SW480 (cell line): ENCODE results near the gene ALG14.
"Not testable (repeated sequence)": the region's sequence is repeated elsewhere in the genome, so short reads cannot be mapped to it uniquely, and the experiment has no call there.

Experiments
- DNase-seq: peaks from one replicate; pipeline ENCODE4 v3.0.0-alpha.2; 2016; ENCODE audit warnings: low spot score

The ALG14 gene

DNA sequence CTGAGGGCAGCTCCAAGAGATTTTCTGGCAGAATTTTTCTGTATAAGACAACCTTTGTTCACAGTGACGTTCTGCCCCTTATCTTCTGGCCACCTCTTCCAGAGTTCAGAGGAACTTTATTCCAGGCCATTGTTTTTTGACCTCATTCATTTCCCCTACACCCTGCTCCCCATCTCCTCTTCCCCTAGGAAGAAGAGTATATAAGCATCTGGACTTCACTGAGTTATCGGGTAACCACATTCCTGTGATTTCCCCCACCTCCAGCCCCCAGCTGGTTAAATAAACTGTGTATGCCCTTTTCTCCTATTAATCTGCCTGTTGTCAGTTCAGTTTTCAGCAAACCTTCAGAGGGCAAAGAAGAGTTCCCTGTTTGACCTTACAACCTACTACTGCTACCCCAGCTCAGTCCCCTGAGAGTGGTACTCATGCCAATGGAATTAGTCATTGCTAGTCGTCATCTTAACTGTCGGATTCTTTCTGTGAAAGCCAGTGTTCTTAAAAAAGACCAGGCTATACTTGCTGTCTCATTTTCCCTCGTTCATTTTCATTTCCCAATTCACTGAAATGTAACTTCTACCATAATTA lies 14.3 kb upstream of the ALG14 start:
- peak; percentile 71 for DNase-seq

DNA sequence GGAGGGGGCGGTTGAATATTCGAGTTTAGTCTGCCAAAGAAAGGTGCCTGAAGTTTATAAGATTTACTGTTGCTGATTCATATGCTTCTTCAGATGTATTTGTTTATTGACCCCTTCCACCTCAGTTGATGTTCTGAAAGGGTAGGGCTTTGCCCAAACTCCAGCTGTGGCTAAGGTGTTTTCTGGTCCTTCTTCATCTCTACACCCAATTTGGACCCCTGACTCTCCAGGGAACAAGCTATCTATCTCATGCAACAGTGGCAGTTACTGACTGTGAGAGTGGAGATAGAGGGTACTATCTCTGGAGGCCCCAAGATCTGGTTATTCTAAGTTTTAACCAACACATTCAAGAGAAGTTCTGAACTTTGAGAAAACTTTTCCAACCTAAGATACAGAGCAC lies 12.6 kb upstream of the ALG14 start:
- DNase-seq, result no peak

DNA sequence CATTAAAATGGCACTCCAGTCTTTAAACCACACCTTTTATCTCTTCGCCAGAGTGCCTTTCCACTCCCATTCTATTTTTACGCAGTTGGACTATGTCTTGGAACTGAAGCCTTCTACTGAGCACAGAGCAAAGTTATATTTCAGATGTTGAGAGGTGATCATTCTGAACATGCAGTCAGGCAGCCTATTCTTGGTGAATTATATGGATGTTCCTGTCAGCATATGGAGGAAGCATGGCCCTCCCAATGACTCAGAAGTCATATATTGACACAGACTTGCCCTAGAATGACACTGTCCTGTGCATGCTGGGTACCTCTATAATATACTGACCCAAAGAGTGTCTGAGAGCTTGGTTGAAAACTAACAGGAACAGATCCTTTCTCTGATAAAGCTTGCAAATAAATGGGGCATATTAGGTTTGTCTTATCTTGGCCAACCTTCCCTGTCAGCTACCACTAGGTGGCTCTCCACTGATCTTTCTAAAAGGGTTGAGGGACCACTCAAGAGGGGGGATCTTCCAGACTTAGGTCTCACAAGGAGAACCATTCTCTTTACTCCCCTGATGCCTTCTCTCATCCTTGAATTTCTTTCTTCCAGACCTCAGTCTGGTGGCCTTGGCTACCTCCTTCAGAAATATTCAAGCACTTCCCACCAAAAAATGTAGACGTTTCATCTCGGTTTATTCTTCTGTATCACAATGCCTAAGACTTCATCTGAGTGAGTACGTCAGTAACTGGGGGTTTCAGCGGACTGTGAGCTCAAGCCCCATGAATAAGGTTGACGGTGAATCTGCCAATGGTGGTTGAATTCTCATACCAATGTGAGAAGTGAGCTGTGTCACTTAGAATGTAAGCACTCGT lies 11.8 kb upstream of the ALG14 start:
- peak; percentile 26 for DNase-seq

DNA sequence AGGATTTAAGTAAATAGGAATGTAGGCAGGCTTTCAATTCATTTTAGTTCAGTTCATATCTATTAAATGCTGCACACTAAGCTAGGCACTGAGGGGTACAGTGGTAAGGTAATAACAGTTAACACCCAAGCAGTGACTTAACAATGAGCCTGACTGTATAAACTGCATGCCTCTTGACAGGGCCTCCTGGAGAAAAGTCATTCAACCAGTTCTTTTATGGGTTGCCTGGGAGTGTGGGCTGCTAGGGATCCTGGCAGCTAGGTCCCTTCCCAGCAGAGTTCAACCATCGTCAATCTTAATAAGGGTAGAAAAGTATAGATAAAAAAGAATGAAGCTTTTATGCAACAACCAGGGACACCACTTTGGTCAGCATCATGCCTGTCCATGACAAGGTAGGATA lies 8.1 kb upstream of the ALG14 start:
- DNase-seq, result no peak

DNA sequence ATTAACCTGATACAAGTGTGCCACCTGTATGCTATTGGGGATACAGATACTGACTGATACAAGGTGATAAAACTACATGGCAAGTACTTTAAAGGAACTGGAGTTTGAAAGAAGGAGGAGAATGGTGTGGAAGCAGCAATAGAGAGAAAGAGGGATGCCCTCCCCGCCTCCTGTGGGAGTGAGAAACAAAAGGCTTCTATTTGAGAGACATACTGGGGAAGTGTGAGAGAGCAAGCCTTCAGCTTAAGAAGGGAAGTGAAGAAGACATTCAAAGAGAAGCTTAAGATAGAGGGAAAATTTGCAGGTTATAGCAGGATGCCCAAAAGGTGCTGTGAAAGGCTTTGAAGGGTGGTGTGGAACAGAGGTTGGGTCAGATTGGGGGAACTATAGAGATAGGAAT lies 7.7 kb upstream of the ALG14 start:
- DNase-seq, result no peak

DNA sequence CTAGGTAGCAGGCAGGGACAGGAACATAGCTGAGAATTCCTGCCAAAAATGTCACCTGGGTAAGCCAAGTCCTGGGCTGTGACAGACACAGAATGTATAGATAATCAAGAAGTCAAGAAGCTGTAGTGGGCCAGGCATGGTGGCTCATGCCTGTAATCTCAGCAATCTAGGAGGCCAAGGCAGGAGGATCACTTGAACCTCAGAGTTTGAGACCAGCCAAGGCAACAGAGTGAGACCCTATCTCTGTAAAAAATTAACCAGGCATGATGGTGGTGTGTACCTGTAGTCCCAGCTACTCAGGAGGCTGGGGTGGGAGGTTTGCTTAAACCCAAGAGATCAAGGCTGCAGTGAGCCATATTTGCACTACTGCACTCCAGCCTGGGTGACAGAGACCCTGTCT lies 3.3 kb upstream of the ALG14 start:
- DNase-seq, result no peak

DNA sequence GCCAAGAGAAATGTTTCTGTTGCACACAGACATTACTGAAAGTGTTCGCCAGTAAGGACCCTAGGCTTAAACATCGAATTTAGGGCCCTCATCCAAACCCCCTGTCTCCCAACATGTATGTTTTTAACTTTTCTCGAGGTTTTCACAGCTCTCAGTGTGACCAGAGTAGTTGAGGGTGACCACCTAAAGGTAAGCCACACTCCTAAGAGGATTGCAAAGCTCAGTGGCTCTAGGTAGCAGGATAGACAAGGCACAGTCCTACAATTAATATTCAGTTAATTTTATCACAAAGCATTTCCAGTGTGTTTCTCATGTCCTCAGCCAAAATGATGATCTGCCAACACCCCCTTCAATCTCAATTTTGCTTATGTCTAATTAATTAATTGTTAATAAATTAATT lies 695 bp upstream of the ALG14 start:
- no peak for DNase-seq

DNA sequence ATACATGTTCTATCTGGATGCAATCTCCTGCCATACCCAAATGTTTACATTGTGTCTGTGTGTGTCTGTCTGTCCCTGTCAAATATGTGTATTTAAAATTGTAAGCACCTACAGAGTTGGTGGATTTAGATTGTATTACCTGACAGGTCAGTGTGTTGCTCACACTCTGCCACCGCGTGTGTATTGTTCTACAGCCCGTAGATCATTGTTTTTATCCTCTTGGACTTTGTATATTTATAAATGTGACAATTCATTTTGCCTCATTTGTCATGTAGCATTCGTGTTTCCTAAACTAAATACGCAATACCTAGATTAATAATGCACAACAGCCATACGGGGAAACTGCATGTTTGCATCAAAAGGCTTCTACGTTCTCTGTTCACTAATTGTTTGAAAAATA lies 634 bp downstream of the ALG14 start:
- DNase-seq, result no peak

DNA sequence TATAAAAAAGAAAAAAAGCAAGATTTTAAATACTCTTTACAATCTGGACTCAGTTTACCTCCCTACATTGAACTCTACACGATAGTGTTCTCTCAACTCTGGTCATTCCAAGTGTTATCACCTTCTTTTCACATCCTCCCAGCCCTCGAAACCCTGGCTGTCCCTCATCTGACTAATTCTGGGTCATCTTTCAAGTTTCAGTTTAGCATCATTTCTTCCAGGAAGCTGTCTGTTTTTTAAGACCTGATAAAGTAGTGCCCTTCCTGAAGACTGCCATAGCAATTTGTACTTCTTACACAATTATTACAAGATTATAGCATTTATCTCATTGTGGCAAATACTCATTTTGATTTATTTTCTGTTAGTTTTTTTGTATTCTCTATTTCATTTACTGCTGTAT lies 1.2 kb downstream of the ALG14 start:
- no peak for DNase-seq

DNA sequence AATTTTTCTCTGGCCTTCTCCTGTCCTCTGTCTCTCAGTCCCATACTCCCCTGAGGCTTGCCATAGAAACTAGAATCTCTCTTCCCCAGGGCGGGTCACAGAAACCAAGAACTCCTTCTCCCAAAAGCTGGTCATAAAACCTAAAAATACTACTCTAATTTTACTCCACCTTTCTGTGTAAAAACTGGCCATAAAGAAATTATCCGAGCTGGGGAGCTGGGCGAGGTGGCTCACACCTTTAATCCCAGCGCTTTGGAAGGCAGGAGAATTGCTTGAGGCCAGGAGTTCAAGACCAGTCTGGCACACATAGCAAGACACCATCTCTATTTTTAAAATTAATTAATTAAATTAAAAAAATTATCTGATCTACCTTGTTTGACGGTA lies 3.0 kb downstream of the ALG14 start:
- no peak for DNase-seq

DNA sequence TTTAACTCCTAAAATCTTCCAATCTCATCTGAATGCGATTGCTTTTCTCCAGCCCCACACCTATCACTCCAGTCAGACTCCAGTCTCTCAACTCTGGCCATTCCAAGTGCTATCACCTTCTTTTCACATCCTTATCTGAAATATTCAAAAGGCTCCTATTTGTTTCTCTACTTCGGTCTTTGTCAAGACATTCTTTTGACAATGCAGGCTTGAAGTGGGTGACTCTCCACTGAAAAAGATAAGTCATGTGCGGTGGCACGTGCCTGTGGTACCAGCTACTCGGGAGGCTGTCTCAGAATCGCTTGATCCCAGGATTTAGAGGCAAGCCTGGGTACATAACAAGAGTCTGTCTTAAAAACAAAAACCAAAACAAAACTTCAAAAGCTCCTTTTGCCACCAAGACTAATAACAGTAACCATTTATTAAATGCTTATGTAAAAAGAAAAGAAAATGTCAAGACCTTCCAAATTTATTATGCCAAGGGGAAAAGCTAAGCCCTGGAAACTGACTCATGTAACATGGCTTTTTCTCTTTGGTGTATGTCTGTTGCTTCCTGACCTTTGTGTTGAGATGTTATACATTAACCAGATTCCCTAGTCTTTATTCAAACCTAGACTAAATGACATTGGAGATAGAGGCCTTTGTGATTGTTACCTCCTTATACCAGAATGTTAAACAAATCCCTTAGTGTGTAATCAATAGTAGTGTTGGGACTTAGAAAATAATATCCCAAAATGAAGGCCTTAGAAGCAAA lies 3.6 kb downstream of the ALG14 start:
- DNase-seq, result peak; percentile 56

DNA sequence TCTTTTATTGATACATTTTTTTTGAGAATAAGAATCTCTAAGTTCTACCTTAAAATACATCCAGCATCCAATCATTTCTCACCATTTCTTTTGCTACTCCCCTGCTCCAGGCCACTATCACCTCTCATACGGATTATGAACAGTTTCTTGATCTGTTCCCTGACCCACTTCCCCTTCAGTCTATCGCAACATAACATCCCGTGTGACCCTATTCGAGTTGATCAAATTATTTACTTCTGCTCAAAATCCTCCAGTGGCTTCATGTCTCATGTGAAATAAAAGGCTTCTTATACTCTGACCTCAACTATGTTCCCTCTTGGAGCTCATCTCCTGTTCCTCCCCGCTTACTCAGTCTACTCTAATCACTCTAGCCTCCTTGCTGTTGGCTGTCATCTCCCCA lies 5.2 kb downstream of the ALG14 start:
- no peak for DNase-seq

DNA sequence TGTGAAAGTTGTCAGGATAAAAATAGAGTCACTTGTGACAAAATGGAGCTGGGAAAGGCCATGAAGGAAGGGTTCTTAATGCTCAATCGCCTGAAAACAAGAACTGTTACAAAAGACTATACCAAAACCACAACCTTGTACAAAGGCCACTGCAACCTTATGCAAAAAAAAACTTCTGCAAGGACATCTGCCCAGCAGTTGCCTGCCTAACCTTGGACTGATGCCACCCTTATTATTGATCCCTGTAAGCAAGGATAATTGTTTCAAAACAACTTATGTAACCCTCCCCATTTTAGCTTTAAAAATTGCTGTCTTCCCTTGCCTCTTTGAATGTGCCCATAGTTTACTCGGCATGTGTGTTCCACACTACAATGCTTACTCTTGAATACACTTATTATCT lies 5.7 kb downstream of the ALG14 start:
- no peak for DNase-seq

DNA sequence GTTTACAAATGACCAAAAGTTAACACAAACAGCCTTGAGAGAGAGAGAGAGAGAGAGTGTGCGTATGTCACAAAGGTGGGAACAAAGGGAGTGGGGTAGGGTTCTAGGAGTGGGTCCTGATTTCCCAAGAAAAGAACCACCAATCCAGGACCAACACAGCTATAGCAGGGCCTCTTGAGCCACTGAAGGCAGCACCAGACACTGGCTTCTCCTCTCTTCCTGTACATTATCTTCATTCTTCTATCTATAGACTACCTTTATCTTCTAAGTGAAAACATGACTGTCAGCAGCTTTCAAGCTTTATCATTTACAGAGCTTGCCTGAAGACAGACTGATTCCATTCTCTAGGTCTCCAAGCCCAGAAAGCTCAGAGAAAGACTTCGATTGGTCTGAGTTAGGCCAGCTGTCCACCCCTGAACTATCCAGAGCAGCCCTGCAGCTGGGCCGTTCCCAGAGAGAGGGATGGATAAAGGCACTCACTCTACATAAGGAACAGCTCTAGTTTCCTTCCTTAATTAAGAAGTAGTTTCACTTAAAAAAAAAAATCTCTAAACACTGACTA lies 11.2 kb downstream of the ALG14 start:
- DNase-seq, result no peak

DNA sequence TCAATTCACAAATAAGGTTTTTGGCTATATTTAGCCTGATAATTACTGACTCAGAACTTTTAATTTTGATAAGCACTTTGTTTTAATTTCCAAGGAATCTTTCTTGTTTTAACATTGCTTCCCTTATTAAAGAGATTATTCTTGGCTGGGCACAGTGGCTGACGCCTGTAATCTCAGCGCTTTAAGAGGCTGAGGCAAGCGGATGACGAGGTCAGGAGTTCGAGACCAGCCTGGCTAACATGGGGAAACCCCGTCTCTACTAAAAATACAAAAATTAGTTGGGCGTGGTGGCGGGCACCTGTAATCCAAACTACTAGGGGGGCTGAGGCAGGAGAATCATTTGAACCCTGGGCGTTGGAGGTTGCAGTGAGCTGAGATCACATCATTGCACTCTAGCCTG lies 13.8 kb downstream of the ALG14 start:
- DNase-seq, result no peak

DNA sequence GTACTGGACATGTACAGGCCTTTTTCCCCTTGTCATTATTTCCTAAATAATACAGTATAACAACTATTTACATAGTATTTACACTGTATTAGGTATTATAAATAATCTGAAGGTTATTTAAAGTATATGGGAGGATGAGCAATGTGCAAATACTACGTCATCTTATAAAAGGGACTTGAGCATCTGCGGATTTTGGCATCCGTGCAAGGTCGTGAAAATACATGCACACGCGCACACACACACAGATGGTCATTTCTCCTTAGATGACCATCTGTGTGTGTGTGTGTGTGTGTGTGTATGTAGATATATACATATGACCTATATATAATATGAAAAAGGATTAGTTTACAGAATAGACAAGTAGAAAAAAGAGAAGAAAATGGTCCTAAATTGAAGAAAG lies 15.4 kb downstream of the ALG14 start:
- no peak for DNase-seq

DNA sequence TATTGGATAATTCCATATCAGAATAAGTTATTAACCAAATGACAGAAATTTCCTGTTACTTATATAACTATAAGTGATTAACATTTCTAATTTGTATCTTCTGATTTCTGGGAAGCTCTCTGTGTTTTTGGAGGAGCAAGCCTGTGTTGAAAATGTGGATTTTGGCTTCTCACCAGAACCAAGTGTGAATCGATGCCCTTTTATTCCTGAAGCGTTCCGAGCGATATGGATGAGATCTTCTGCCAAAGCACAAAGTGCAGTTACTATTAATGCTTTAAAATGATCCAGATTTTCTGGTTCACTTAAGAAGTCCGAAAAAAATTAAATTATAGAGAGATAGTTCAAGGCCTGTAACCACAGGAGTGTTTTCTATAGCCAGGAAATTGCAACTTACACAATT lies 22.8 kb downstream of the ALG14 start:
- no peak for DNase-seq

DNA sequence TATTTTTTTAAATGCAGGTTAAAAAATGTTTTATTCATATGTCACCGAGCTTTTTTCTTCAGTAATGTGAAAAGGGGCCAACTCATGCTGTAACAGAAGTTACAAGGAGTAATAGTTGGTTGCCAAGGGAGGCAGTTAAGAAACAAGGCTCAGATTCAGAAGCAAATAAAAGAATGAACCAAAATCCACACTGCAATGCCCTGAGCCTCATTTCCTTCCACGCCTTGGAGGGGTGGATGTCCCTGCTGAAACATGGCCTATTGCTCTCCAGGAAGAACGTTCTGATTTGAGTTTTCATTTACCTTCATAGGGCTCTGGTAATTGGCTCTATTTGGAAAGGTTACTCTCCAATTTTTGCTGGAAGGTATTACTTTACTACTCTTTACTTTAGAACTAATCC lies 24.4 kb downstream of the ALG14 start:
- DNase-seq, result no peak

DNA sequence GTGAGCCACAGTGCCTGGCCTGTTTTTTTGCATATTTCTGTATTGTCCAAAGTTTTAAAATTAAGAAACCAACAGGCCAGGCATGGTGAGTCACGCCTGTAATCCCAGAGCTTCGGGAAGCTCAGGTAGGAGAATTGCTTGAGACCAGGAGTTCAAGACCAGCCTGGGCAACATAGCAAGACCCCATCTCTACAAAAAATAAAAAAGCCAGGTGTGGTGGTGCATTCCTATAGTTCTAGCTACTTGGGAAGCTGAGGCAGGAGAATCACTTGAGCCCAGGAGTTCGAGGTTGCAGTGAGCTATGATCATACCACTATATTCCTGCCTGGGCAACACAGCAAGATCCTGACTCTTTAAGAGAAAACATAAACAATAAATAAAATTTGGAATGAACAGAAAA lies 25.1 kb downstream of the ALG14 start:
- not testable (repeated sequence) for DNase-seq

DNA sequence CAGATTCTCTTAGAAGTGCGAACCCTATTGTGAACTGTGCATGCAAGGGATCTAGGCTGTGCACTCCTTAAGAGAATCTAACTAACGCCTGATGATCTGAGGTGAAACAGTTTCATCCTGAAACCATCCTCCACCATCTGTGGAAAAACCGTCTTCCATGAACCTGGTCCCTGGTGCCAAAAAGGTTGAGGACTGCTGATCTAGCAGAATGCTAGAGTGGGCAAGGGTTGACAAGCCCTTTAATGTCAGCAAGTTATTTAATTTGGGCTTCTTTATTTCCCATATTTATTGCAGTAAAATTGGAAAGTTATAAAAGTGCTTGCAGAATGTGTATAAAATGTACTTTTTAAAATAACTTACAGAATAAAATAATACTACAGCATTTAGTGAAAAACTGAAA lies 26.4 kb downstream of the ALG14 start:
- DNase-seq, result no peak

DNA sequence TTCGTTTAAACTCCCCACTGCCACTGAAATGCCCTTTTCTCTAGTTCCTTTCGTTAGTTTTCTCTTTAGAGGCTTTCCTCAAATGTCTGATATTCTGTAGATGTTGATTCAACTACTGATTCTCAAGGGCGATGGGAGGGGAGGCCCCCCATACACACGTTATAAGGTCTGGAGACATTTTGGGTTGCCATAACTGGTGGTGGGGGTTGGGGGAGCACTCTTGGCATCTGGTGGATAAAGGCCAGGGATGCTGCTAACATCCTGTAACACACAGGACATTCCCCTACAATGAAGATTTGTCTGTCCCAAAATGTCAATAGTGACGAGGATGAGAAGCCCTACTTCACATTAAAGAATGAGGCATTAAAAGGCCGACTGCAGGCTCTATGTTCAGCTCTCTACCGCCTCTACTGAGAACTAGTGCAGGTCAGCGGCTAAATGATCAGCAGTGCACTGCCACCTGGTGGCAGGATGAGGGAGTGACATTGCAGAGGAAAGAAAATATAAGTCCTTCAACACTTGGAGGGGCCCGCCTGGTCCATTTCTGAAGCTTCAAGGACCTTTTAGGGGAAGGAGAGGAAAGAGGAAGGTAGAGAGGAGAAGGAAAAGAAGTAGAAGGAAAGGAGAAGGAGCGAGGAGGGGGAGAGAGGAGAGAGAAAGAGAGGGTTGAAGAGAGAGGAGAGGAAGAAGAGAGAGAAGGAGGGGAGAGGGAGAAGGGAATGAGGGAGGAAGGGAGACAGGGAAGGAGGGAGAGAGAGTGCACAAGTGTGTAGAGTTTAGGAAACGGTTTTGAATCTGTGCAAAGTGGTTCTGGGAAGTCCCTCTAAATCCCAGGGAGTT lies 29.4 kb downstream of the ALG14 start:
- DNase-seq, result peak; percentile 81

DNA sequence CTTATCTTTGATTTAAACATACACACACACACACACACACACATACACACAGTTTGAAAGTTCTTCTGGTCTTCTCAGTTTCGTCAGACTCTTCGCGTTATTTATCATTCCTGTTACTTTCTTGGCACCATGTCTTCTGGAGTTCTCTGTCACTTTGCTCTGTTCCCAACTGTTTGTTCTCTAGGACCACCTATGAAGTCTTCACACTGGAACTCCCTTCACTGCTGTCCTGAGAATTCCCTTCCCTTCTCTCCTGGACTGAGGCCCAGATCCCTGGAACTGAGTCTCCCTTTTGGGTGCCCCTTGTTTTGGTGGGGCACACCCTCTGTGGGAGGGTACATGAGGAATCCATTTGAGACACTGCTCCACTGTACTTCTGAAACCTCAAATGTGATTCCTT lies 30.5 kb downstream of the ALG14 start:
- DNase-seq, result no peak
